ENCODE results near the gene PRSS57. TPM values are rescaled to one million over a fixed set of nuclear protein-coding genes. Genes with fewer than 3 reads are reported as not detected.

The PRSS57 gene
- total RNA-seq, 1 experiment from 2014 or later, result not detected

DNA sequence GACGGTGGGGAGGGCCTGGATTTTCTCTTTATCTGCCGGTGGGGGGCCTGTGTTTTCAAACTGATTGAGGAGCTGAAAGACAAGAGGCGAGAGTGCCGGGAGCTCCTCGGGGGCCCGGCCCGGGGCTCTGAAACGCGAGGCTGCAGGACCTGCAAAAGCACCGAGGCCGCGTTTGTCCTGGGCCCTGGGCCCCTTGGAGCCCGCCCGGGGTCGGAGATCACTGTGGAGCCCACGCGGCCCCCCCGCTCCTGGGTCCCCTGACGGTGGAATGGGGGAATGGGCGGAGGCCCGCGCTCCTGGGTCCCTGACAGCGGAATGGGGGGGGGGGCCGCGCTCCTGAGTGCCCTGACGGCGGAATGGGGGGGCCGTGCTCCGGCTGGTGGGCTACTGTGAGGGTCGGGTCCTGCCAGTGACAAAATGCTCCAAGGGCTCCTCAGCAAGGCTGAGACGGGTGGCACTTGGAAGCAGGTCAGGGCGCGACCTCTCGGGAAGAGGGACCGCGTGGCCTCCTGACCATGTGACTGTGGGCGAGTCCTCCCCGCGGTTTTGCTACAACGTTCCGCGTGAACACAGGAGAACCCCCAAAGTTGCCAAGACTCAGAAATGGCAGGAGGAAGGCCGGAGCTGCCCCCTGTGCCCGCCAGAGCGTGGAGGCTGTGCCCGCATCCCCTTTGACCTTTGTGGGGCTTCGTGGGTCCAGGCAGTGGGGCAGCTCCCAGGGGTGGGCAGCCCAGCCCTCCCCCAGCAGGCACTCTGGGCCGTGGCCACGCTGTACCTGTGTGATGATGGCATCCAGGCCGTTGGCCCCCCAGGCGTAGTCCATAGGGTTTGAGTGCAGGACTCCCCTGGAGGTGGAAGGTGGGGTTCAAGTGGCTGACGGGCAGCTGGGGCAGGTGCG, 46.1 kb downstream of the PRSS57 start:
- Histone ChIP-seq H3K36me3 (ENCODE audit: low read depth, low read length) (no peaks in the 10 kb centered on the region), H3K27me3 (ENCODE audit: low read length) (no peaks in the 10 kb centered on the region), H3K4me2 (ENCODE audit: low read length) (no peak overlapping the region), H3K9me3 (ENCODE audit: low read length) (no peaks in the 10 kb centered on the region), H3K9me2 (replicated peaks; ENCODE audit: low read length) (no peaks in the 10 kb centered on the region), H3K27ac (ENCODE audit: low read length) (no peak overlapping the region), H3K4me3 (ENCODE audit: low read length) (no peak overlapping the region), H2AFZ (ENCODE audit: low read length) (no peak overlapping the region), H3K4me1 (ENCODE audit: insufficient read depth, low read length) (no peaks in the 10 kb centered on the region), H3K9ac (ENCODE audit: low read length) (no peak overlapping the region), H3F3A (ENCODE audit: low read length, unreplicated experiment) (no peaks in the 10 kb centered on the region), H4K20me1 (ENCODE audit: low read length) (no peaks in the 10 kb centered on the region), H3K79me2 (ENCODE audit: low read length) (peaks cover 18% of the 10 kb centered on the region)
- POLR2A ChIA-PET (ENCODE audit: unreplicated experiment), result no interaction called here
- BruUV-seq (replicated peaks), result no TSS peak
- TF ChIP-seq, protein P1, sequence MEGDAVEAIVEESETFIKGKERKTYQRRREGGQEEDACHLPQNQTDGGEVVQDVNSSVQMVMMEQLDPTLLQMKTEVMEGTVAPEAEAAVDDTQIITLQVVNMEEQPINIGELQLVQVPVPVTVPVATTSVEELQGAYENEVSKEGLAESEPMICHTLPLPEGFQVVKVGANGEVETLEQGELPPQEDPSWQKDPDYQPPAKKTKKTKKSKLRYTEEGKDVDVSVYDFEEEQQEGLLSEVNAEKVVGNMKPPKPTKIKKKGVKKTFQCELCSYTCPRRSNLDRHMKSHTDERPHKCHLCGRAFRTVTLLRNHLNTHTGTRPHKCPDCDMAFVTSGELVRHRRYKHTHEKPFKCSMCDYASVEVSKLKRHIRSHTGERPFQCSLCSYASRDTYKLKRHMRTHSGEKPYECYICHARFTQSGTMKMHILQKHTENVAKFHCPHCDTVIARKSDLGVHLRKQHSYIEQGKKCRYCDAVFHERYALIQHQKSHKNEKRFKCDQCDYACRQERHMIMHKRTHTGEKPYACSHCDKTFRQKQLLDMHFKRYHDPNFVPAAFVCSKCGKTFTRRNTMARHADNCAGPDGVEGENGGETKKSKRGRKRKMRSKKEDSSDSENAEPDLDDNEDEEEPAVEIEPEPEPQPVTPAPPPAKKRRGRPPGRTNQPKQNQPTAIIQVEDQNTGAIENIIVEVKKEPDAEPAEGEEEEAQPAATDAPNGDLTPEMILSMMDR (conservative IDR thresholded peaks at IDR 0.05; ENCODE audit: low read depth, low read length), result no peak
- TF ChIP-seq EZH2 (IDR thresholded peaks at IDR 0.05; ENCODE audit: low read length, unreplicated experiment) (no peak), EZH2phosphoT487 (IDR thresholded peaks at IDR 0.05; ENCODE audit: borderline replicate concordance, low read length) (no peak)
- intact Hi-C loops (cut with micrococcal nuclease), result no loop called here
- DNase-seq (no peak), ATAC-seq (no peak)
- CTCF ChIA-PET, result no interaction called here

DNA sequence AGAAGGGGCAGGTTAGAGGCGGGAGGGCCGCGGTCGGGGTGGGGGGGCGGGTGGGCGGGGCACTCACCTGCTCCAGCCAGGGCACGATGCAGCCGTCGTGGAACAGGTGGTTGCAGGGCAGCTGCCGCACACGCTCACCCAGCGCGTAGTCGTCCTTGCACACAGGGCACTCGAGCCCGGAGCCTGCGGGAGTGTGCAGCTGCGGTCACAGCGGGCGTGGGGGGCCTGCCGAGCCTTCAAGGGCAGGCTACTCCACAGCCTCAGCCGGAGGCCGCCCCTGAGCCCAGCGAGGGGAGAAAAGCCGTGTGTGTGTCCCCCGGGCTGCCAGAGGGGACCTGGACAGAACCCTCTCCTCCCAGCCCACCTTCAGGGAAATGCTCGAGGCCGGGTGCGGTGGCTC, 46.9 kb downstream of the PRSS57 start:
- no peak for ATAC-seq
- TF ChIP-seq EZH2phosphoT487 (IDR thresholded peaks at IDR 0.05; ENCODE audit: borderline replicate concordance, low read length) (no peak), EZH2 (IDR thresholded peaks at IDR 0.05; ENCODE audit: low read length, unreplicated experiment) (no peak)
- TF ChIP-seq, protein P1 (conservative IDR thresholded peaks at IDR 0.05; ENCODE audit: low read depth, low read length), result no peak
- BruUV-seq (replicated peaks), result no TSS peak
- H3K27ac ChIP-seq (ENCODE audit: low read length), result no peak overlapping the region
- H3K27me3 ChIP-seq (ENCODE audit: low read length), result no peaks in the 10 kb centered on the region
- H3K36me3 ChIP-seq (ENCODE audit: low read depth, low read length), result no peaks in the 10 kb centered on the region
- no peaks in the 10 kb centered on the region for H3K4me1 ChIP-seq (ENCODE audit: insufficient read depth, low read length)
- H3K79me2 ChIP-seq (ENCODE audit: low read length), result peaks cover 10% of the 10 kb centered on the region
- H3K4me3 ChIP-seq (ENCODE audit: low read length), result no peak overlapping the region
- H3F3A ChIP-seq (ENCODE audit: low read length, unreplicated experiment), result no peaks in the 10 kb centered on the region
- H3K4me2 ChIP-seq (ENCODE audit: low read length), result no peak overlapping the region
- H3K9me3 ChIP-seq (ENCODE audit: low read length), result no peaks in the 10 kb centered on the region
- ChIA-PET POLR2A (ENCODE audit: unreplicated experiment) (no interaction called here), CTCF (no interaction called here)
- intact Hi-C loops (cut with micrococcal nuclease), result no loop called here
- H3K9ac ChIP-seq (ENCODE audit: low read length), result no peak overlapping the region
- H3K9me2 ChIP-seq (replicated peaks; ENCODE audit: low read length), result no peaks in the 10 kb centered on the region
- DNase-seq, result no peak
- no peaks in the 10 kb centered on the region for H4K20me1 ChIP-seq (ENCODE audit: low read length)
- H2AFZ ChIP-seq (ENCODE audit: low read length), result no peak overlapping the region

Data from PC-3 (cell line).